ENCODE measurements around the gene PPP1R13L. TPM values are rescaled to one million over a fixed set of nuclear protein-coding genes. Genes with fewer than 3 reads are reported as not detected.
"Not testable (repeated sequence)": the region's sequence is repeated elsewhere in the genome, so short reads cannot be mapped to it uniquely, and the experiment has no call there.

The PPP1R13L gene
- total RNA-seq, 1 donor from 2014 or later = 12.8 TPM

DNA sequence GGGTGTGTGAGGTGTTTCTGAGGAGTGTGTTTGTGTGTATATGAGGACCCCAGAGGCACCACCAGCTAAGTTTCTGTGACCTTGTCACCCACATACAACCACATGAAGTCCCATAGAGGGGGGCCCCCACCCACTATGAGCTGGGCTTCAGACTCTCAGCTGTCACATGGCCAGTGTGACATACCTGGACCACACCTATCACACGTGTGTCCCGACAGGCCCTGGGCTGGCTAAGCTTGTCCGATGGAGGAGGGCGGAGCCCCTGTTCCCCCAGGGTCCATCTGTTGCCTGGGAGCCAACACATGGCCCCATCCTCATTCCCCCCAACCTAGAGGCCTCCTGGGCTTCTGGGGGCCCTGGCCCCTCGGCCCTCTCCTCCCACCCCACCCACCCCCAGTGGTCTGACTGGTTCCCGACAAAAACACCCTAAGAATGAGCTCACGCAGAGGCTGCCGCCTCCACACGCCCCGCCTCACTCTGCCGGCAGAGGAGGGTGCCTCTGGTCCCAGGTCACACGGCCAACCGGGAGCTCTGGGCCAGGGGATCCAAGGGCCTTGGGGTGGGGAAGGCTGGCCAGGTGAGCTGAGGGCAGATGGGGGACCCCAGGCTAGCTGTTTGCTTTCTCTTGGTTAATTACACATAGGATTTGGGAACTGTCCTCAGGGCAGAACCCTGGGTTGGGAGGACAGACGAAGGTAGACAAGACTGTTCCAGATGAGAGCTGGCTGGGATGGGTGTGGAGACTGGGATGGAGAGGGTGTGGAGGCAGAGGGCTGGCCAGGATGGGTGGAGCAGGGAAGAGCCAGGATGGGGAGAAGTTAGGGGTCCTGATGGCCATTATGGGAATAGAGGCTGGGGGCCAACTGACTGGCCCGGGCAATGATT lies 60.0 kb downstream of the PPP1R13L start:
- Mint-ChIP-seq H3K9me3 (no peaks in the 10 kb centered on the region), H3K4me3 (ENCODE audit: low read depth) (no peak overlapping the region), H3K27ac (no peak overlapping the region), H3K27me3 (ENCODE audit: low read depth) (peaks cover 3% of the 10 kb centered on the region), H3K4me1 (ENCODE audit: low read depth) (no peaks in the 10 kb centered on the region), H3K36me3 (ENCODE audit: low read depth) (no peaks in the 10 kb centered on the region)
- no peak for DNase-seq (ENCODE audit: low spot score)
- intact Hi-C loops (cut with micrococcal nuclease) = no loop called here

- Mint-ChIP-seq H3K27ac (no peak overlapping the region), H3K4me1 (ENCODE audit: low read depth) (no peaks in the 10 kb centered on the region), H3K36me3 (ENCODE audit: low read depth) (no peaks in the 10 kb centered on the region), H3K9me3 (no peaks in the 10 kb centered on the region), H3K4me3 (ENCODE audit: low read depth) (no peak overlapping the region), H3K27me3 (ENCODE audit: low read depth) (peaks cover 3% of the 10 kb centered on the region)
- DNase-seq (ENCODE audit: low spot score) = no peak
- intact Hi-C loops (cut with micrococcal nuclease) = no loop called here
Measured at GRCh38 chr19:45342911-45343310, 62.0 kb downstream of the PPP1R13L start.

GRCh38 chr19:45340899-45341453 lies 63.9 kb downstream of the PPP1R13L start:
- DNase-seq (ENCODE audit: low spot score) = no peak
- Mint-ChIP-seq H3K27me3 (ENCODE audit: low read depth) (peaks cover 5% of the 10 kb centered on the region), H3K27ac (no peak overlapping the region), H3K9me3 (no peaks in the 10 kb centered on the region), H3K36me3 (ENCODE audit: low read depth) (no peaks in the 10 kb centered on the region), H3K4me1 (ENCODE audit: low read depth) (no peaks in the 10 kb centered on the region), H3K4me3 (ENCODE audit: low read depth) (no peak overlapping the region)
- intact Hi-C loops (cut with micrococcal nuclease) = no loop called here

- no peak within 1 kb of the TSS for H3K27ac Mint-ChIP-seq
- intact Hi-C loops (cut with micrococcal nuclease) = no loop called here
Measured at GRCh38 chr19:45340232-45340898, 64.5 kb downstream of the PPP1R13L start, which contains the start of gene KLC3. Gene KLC3 (plus strand): TSS chr19:45340750. CDS start chr19:45345542, 4,792 bp downstream.

DNA sequence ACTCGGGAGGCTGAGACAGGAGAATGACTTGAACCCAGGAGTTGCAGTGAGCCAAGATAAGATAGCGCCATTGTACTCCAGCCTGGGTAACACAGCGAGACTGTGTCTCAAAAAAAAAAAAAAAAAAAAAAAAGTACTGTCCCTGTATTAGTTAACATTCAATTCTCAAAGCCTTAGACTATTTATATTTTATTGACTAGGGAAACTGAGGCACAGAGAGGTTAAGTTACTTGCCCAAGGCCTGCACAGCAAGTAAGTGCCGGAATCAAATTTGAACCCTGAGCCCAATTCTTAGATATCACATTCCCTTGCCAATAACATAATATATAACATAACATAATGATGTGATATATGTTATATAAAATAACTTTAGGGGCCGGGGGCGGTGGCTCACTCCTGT lies 65.2 kb downstream of the PPP1R13L start:
- Mint-ChIP-seq H3K27me3 (ENCODE audit: low read depth) (peaks cover 5% of the 10 kb centered on the region), H3K36me3 (ENCODE audit: low read depth) (no peaks in the 10 kb centered on the region)
- intact Hi-C loops (cut with micrococcal nuclease) = loop anchor here (2.0 kb wide), 1 partner anchor 89 kb away; the partner anchor contains the start of gene MARK4

More at GRCh38 chr19:45340232-45340898, 64.5 kb downstream of the PPP1R13L start, which contains the start of gene KLC3:
- Mint-ChIP-seq H3K9me3 (no peaks in the 10 kb centered on the region), H3K36me3 (ENCODE audit: low read depth) (no peaks in the 10 kb centered on the region), H3K4me3 (ENCODE audit: low read depth) (peak within 1 kb of the TSS; percentile 51), H3K27me3 (ENCODE audit: low read depth) (peaks cover 5% of the 10 kb centered on the region), H3K4me1 (ENCODE audit: low read depth) (no peaks in the 10 kb centered on the region)
- DNase-seq (ENCODE audit: low spot score) = peak; percentile 16

DNA sequence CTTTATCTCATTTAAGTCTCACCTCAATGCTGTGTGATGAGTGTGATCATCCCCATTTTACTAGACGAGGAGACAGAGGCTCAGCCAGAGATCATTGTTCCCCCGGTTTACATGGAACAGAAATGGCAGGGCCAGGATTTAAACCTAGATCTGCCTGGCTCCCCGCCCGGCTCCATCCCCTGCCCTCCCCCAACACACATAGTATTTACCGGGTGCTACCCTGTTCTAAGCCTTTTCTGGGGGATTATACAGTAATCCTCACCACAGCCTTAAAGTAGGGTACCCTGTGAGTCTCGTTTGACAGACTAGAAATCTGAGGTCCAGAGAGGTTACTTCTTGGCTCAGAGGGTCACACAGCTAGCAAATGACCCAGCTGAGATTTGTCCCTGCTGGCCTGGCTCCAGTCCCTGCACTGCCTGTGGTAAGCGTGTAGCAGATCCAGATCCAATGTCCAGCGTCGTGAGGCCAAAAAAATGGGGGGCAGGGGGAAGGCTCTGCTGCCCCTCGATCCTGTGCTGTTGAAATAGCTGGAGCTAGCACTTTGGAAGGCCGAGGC lies 68.1 kb downstream of the PPP1R13L start:
- intact Hi-C loops (cut with micrococcal nuclease) = no loop called here
- Mint-ChIP-seq H3K27me3 (ENCODE audit: low read depth) (peaks cover 5% of the 10 kb centered on the region), H3K9me3 (no peaks in the 10 kb centered on the region), H3K4me3 (ENCODE audit: low read depth) (no peak overlapping the region), H3K4me1 (ENCODE audit: low read depth) (no peaks in the 10 kb centered on the region), H3K27ac (no peak overlapping the region), H3K36me3 (ENCODE audit: low read depth) (no peaks in the 10 kb centered on the region)
- no peak for DNase-seq (ENCODE audit: low spot score)

More for the DNA sequence above, 65.2 kb downstream of the PPP1R13L start:
- H3K4me1 Mint-ChIP-seq (ENCODE audit: low read depth) = no peaks in the 10 kb centered on the region
- H3K9me3 Mint-ChIP-seq = no peaks in the 10 kb centered on the region
- no peak overlapping the region for H3K4me3 Mint-ChIP-seq (ENCODE audit: low read depth)
- DNase-seq (ENCODE audit: low spot score) = no peak
- H3K27ac Mint-ChIP-seq = no peak overlapping the region

DNA sequence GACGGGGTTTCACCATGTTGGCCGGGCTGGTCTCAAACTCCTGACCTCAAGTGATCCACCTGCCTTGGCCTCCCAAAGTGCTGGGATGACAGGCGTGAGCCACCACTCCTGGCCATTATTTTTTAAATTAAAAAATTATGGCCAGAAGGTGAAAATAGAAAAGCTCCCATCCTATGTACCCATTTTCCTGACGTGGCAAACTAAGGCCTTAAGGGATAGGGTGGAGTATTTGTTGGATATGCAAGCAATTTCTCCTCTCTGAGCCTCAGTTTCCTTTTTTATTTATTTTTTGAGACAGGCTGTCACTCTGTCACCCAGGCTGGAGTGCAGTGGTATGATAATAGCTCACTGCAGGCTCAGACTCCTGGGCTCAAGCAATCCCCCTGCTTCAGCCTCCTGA lies 70.0 kb downstream of the PPP1R13L start:
- H3K9me3 Mint-ChIP-seq; H3K27me3 Mint-ChIP-seq (ENCODE audit: low read depth); DNase-seq (ENCODE audit: low spot score); intact Hi-C loops (cut with micrococcal nuclease); H3K27ac Mint-ChIP-seq; H3K36me3 Mint-ChIP-seq (ENCODE audit: low read depth); H3K4me1 Mint-ChIP-seq (ENCODE audit: low read depth); H3K4me3 Mint-ChIP-seq (ENCODE audit: low read depth): not testable (repeated sequence)

GRCh38 chr19:45333609-45334303 lies 71.1 kb downstream of the PPP1R13L start:
- no peak overlapping the region for H3K4me3 Mint-ChIP-seq (ENCODE audit: low read depth)
- peaks cover 2% of the 10 kb centered on the region for H3K27me3 Mint-ChIP-seq (ENCODE audit: low read depth)
- H3K9me3 Mint-ChIP-seq = no peaks in the 10 kb centered on the region
- no peaks in the 10 kb centered on the region for H3K4me1 Mint-ChIP-seq (ENCODE audit: low read depth)
- intact Hi-C loops (cut with micrococcal nuclease) = no loop called here
- no peak overlapping the region for H3K27ac Mint-ChIP-seq
- no peaks in the 10 kb centered on the region for H3K36me3 Mint-ChIP-seq (ENCODE audit: low read depth)
- no peak for DNase-seq (ENCODE audit: low spot score)

GRCh38 chr19:45331411-45331810 lies 73.5 kb downstream of the PPP1R13L start:
- Mint-ChIP-seq H3K9me3 (no peaks in the 10 kb centered on the region), H3K36me3 (ENCODE audit: low read depth) (no peaks in the 10 kb centered on the region), H3K27me3 (ENCODE audit: low read depth) (no peaks in the 10 kb centered on the region), H3K4me3 (ENCODE audit: low read depth) (no peak overlapping the region), H3K4me1 (ENCODE audit: low read depth) (no peaks in the 10 kb centered on the region), H3K27ac (no peak overlapping the region)
- intact Hi-C loops (cut with micrococcal nuclease) = no loop called here
- DNase-seq (ENCODE audit: low spot score) = no peak

Other genes with a start within 250 kb of the PPP1R13L start
- 0.07 and 0.09 TPM in 2 replicates for gene NKPD1, start 244.1 kb downstream of the PPP1R13L start, total RNA-seq
- 27.4 and 31.4 TPM in 2 replicates for gene TRAPPC6A, start 226.8 kb downstream of the PPP1R13L start, total RNA-seq
- 9.7 and 10.8 TPM in 2 replicates for gene BLOC1S3, start 226.3 kb downstream of the PPP1R13L start, total RNA-seq
- gene EXOC3L2, start 159.7 kb downstream of the PPP1R13L start, total RNA-seq = not detected in 2 replicates
- gene MARK4, start 153.8 kb downstream of the PPP1R13L start, total RNA-seq = 25.6 and 28.9 TPM in 2 replicates
- not detected in 2 replicates for gene CKM, start 82.2 kb downstream of the PPP1R13L start, total RNA-seq
- 0.18 TPM in 1 of 2 replicates, not detected in the other for gene KLC3, start 64.3 kb downstream of the PPP1R13L start, total RNA-seq
- gene ERCC2, start 34.5 kb downstream of the PPP1R13L start, total RNA-seq = 32.6 and 34.5 TPM in 2 replicates
- 16.1 and 16.7 TPM in 2 replicates for gene POLR1G, start 1.6 kb upstream of the PPP1R13L start, total RNA-seq
- gene ERCC1, start 18.8 kb upstream of the PPP1R13L start, total RNA-seq = 114 and 118 TPM in 2 replicates
- 10.2 and 10.9 TPM in 2 replicates for gene FOSB, start 62.9 kb upstream of the PPP1R13L start, total RNA-seq
- gene RTN2, start 92.0 kb upstream of the PPP1R13L start, total RNA-seq = 4.0 and 8.1 TPM in 2 replicates
- gene PPM1N, start 93.4 kb upstream of the PPP1R13L start, total RNA-seq = 2.5 and 3.1 TPM in 2 replicates
- 232 and 244 TPM in 2 replicates for gene VASP, start 102.4 kb upstream of the PPP1R13L start, total RNA-seq
- gene OPA3, start 179.7 kb upstream of the PPP1R13L start, total RNA-seq = 15.2 and 15.9 TPM in 2 replicates
- gene GPR4, start 197.1 kb upstream of the PPP1R13L start, total RNA-seq = not detected in 2 replicates
- 180 and 207 TPM in 2 replicates for gene EML2, start 234.3 kb upstream of the PPP1R13L start, total RNA-seq

All from activated T-helper 2 cell treated with anti-CD3 and anti-CD28 coated beads, Interferon-gamma antibody, Interleukin-2, Interleukin-4, amounts not matched to agents 10 μg/mL and 5 μg/mL and 100 μg/mL, durations not matched to agents 14 hours and 24 hours and 36 hours (primary cell).